Measurements from ENCODE around the gene DOCK3.
A peak's percentile ranks its signal among the peaks of the same experiment; 100 is the strongest.

DNA sequence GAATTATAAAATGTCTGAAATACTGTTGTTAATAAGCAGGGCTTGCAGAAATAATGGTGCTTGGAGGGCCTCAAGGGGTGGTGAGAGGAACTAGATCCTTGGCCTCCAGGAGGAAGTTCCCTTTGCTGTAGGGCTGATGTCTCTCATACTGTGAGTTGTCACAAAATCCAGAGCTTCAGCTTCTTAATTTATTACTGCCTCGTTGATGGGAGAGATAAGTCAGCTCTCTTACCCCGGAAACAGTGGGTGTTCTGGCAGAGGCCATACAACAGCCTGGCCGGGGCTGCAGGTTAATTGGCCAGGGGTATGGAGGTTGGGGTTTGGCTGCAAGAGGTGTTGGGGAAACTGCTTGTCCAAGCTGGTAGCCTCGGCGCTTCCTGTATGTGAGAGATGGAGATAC lies 42.3 kb upstream of the DOCK3 start:
- TF ChIP-seq, protein P1, sequence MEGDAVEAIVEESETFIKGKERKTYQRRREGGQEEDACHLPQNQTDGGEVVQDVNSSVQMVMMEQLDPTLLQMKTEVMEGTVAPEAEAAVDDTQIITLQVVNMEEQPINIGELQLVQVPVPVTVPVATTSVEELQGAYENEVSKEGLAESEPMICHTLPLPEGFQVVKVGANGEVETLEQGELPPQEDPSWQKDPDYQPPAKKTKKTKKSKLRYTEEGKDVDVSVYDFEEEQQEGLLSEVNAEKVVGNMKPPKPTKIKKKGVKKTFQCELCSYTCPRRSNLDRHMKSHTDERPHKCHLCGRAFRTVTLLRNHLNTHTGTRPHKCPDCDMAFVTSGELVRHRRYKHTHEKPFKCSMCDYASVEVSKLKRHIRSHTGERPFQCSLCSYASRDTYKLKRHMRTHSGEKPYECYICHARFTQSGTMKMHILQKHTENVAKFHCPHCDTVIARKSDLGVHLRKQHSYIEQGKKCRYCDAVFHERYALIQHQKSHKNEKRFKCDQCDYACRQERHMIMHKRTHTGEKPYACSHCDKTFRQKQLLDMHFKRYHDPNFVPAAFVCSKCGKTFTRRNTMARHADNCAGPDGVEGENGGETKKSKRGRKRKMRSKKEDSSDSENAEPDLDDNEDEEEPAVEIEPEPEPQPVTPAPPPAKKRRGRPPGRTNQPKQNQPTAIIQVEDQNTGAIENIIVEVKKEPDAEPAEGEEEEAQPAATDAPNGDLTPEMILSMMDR (IDR thresholded peaks at IDR 0.05; ENCODE audit: insufficient read depth, low read length), result peak; percentile 29
- TF ChIP-seq POLR2AphosphoS5 (IDR thresholded peaks at IDR 0.05; ENCODE audit: low read depth), result no peak

All from HL-60 (cell line).